Prostate gland (tissue), 2 donors: Measurements from ENCODE around the gene SIPA1L3. TPM values are rescaled to one million over a fixed set of nuclear protein-coding genes. Genes with fewer than 3 reads are reported as not detected.

Source experiments
- DNase-seq: peaks from one replicate; pipeline ENCODE4 v3.0.0-alpha.2; 2019; ENCODE audit warnings: low spot score
- H3K27ac ChIP-seq, 2 donors: fragments of 200-600 bp; sonication (generic); 2 replicates each; pipeline ENCODE4 v1.5.1; 2017 to 2019
- H3K27me3 ChIP-seq: fragments of 200-600 bp; sonication (generic); replicated peaks from 2 replicates; pipeline ENCODE4 v1.5.1; 2019; ENCODE audit not compliant: insufficient read depth
- H3K36me3 ChIP-seq, 2 donors: fragments of 200-600 bp; sonication (generic); 1 replicate in 1 of 2; 2 replicates in 1 of 2; pipeline versions ENCODE4 v1.5.1 to v1.8.1; 2017 to 2019
- H3K4me1 ChIP-seq: fragments of 200-600 bp; sonication (generic); replicated peaks from 2 replicates; pipeline ENCODE4 v1.5.1; 2019
- H3K4me3 ChIP-seq, 2 donors: fragments of 200-600 bp; sonication (generic); 2 replicates each; pipeline ENCODE4 v1.5.1; 2017 to 2019
- H3K9me3 ChIP-seq: fragments of 200-600 bp; sonication (generic); 2 replicates; pipeline ENCODE4 v1.5.1; 2017
- CTCF ChIP-seq, 4 experiments: fragments of 200-600 bp in 2 of 4; fragments of 450-650 bp in 2 of 4; sonication (generic) in 2 of 4; IDR thresholded peaks; 1 replicate in 3 of 4; 2 replicates in 1 of 4; pipeline ENCODE4 v1.5.1; 2016 to 2019; ENCODE audit warnings: antibody characterized with exemption in 4 of 4, mild to moderate bottlenecking in 2 of 4, moderate library complexity in 2 of 4
- POLR2A ChIP-seq: fragments of 450-650 bp; IDR thresholded peaks from one replicate; pipeline ENCODE4 v1.6.1; 2016; ENCODE audit warnings: antibody characterized with exemption, mild to moderate bottlenecking
- POLR2AphosphoS5 ChIP-seq: sonication (generic); formaldehyde crosslinking; IDR thresholded peaks from one replicate; pipeline ENCODE4 v1.6.1; 2017; ENCODE audit warnings: antibody characterized with exemption
- WGBS: methylation state at CpG from one replicate; pipeline ENCODE4 v1.1.5; 2018; 5-methylcytosine and 5-hydroxymethylcytosine counted together
- intact Hi-C: fragments of 100-400 bp; cut with DNase I; formaldehyde crosslinking; loops from one replicate; pipeline ENCODE4 v1.14.2; 2022
- total RNA-seq, 2 donors: library from RNA; depleted of rRNA; stranded (reverse); fragments of >200 nt; gene quantifications; one replicate each; pipeline ENCODE4 v1.1.0, GENCODE V29; 2016

The SIPA1L3 gene
- total RNA-seq, 2 donors from 2014 or later = 48.8 to 63.5 TPM

DNA sequence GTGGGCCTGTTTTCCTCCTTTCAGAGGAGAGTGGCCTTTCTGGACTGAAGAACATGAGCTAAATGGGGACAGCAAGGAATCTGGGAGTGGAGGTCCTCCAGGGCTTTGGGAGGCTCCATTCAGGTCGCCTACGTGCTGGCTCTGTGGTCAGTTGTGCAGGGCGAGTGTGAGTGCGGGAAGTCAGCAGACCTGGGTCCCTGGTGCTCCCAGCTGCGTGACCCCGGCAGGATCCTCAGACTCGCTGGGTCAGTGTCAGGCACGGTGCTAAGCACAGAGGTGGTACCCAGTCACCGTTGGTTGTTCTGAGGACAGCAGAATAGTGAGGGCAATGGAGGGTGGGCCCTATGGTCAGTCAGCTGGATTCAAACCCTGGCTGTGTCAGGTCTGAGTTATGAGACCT, 85.8 kb downstream of the SIPA1L3 start:
- Histone ChIP-seq H3K27ac (no peak overlapping the region), H3K4me3 (no peak overlapping the region), H3K9me3 (no peaks in the 10 kb centered on the region), H3K4me1 (no peaks in the 10 kb centered on the region), H3K36me3 (no peaks in the 10 kb centered on the region), H3K27me3 (no peaks in the 10 kb centered on the region)
- 97% methylated on average over 9 of the region's 9 CpGs for WGBS
- TF ChIP-seq POLR2A (no peak), CTCF (IDR thresholded peaks at IDR 0.05) (no peak), POLR2AphosphoS5 (no peak)
- DNase-seq = no peak
- intact Hi-C loops = no loop called here

DNA sequence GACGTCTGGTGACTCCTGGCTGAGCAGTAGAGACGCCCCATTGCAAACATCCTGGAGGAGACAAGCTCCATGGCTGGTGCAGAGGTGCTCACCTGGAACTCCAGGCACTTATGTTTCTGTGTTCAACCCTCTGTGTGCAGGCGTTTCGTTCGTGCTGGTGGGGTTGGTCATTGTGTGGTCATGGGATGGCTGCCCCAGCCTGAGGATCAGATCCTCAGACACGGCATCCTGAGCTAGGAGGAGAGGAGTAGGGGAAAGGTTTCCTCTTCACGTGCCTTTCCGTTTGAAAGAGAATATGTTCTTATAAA, 87.8 kb downstream of the SIPA1L3 start:
- no peaks in the 10 kb centered on the region for H3K27me3 ChIP-seq
- H3K9me3 ChIP-seq = no peaks in the 10 kb centered on the region
- no peak overlapping the region for H3K4me3 ChIP-seq
- DNase-seq = no peak
- H3K27ac ChIP-seq = no peak overlapping the region
- 89% methylated on average over 8 of the region's 8 CpGs for WGBS
- intact Hi-C loops = no loop called here
- H3K4me1 ChIP-seq = no peaks in the 10 kb centered on the region
- no peaks in the 10 kb centered on the region for H3K36me3 ChIP-seq
- TF ChIP-seq CTCF (IDR thresholded peaks at IDR 0.05) = no peak
- TF ChIP-seq POLR2AphosphoS5 = no peak
- TF ChIP-seq POLR2A = no peak

DNA sequence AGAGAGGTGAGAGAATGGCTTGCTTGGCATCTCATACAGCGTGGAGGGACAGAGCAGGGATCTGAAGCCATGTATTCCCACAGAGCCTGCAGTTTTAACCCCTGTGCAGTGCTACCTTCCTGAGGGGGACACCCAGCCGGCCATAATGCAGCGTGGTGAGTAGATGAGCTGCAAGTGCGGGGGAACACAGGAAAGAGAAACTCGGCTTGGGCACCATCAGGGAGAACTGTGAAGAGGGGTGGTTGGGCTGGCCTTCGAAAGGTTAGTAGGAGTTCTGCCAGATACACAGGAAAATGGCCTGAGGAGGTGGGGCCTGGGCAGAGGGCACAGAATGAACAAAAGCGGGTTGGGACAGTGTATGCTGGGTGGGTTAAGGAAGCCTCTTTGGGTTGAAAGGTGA, 88.3 kb downstream of the SIPA1L3 start:
- no peak for DNase-seq
- Histone ChIP-seq H3K27ac (no peak overlapping the region), H3K4me3 (no peak overlapping the region), H3K27me3 (no peaks in the 10 kb centered on the region), H3K4me1 (no peaks in the 10 kb centered on the region), H3K9me3 (no peaks in the 10 kb centered on the region), H3K36me3 (no peaks in the 10 kb centered on the region)
- intact Hi-C loops = no loop called here
- TF ChIP-seq CTCF (IDR thresholded peaks at IDR 0.05) (no peak), POLR2AphosphoS5 (no peak), POLR2A (no peak)
- WGBS = 93% methylated on average over 7 of the region's 7 CpGs

- Histone ChIP-seq H3K9me3 (no peaks in the 10 kb centered on the region), H3K4me3 (no peak overlapping the region), H3K27me3 (no peaks in the 10 kb centered on the region), H3K4me1 (no peaks in the 10 kb centered on the region), H3K36me3 (no peaks in the 10 kb centered on the region), H3K27ac (no peak overlapping the region)
- intact Hi-C loops = no loop called here
- no peak for TF ChIP-seq CTCF (IDR thresholded peaks at IDR 0.05)
- TF ChIP-seq POLR2AphosphoS5 = no peak
- TF ChIP-seq POLR2A = no peak
- 56% methylated on average over 3 of the region's 3 CpGs for WGBS
- no peak for DNase-seq
Observed at GRCh38 chr19:37997911-37998344, 90.9 kb downstream of the SIPA1L3 start.

DNA sequence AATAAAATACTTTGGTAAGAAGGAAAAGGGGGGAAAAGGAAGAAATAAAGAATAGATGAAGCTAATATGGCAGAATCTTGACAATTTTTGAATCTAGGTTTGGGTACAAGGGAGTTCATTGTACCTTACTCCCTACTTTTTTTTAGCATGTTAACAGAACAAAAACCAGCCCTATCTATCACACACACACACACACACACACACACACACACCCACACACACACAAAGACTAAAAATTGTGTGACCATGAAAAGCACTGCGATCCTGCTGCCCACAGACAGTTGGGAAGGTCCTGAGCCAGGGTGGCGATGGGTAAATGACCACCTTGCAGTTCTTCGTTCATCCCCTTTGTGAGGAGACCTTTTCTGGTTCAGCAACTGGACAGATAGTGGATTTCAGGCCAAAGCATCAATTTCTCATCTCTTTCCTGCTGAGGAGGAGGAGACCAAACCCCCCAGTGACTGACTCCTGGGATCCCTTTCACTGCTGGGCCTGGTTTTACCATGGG, 91.8 kb downstream of the SIPA1L3 start:
- Histone ChIP-seq H3K9me3 (no peaks in the 10 kb centered on the region), H3K27me3 (no peaks in the 10 kb centered on the region), H3K36me3 (no peaks in the 10 kb centered on the region), H3K27ac (no peak overlapping the region), H3K4me3 (no peak overlapping the region), H3K4me1 (peaks cover 1% of the 10 kb centered on the region)
- 93% methylated on average over 3 of the region's 3 CpGs for WGBS
- DNase-seq = no peak
- intact Hi-C loops = no loop called here
- TF ChIP-seq CTCF (IDR thresholded peaks at IDR 0.05) (no peak), POLR2A (no peak), POLR2AphosphoS5 (no peak)
